Lower leg skin (tissue), 4 donors: ENCODE data around the gene SRSF1. TPM values are rescaled to one million over a fixed set of nuclear protein-coding genes. Genes with fewer than 3 reads are reported as not detected.

Source experiments
- DNase-seq, 2 donors: peaks; one replicate each; pipeline ENCODE4 v3.0.0-alpha.2; 2019; ENCODE audit warnings: low spot score in 2 of 2
- H3K4me3 ChIP-seq: fragments of 200-600 bp; sonication (generic); 2 replicates; pipeline ENCODE4 v1.5.1; 2017; ENCODE audit warnings: mild to moderate bottlenecking, low read depth; ENCODE audit not compliant: poor library complexity, severe bottlenecking
- POLR2A ChIP-seq, 2 donors: fragments of 450-650 bp; IDR thresholded peaks; one replicate each; pipeline ENCODE4 v1.6.1; 2016 to 2017; ENCODE audit warnings: antibody characterized with exemption in 2 of 2, mild to moderate bottlenecking in 1 of 2, moderate library complexity in 1 of 2
- WGBS, 2 donors: methylation state at CpG; one replicate each; pipeline ENCODE4 v1.1.5; 2018; 5-methylcytosine and 5-hydroxymethylcytosine counted together
- intact Hi-C: fragments of 100-400 bp; cut with DNase I; formaldehyde crosslinking; loops from one replicate; pipeline ENCODE4 v1.15.0; 2023; ENCODE audit warnings: low total_unique reads
- total RNA-seq, 4 donors: library from RNA; depleted of rRNA; stranded (reverse); fragments of >200 nt; gene quantifications; one replicate each; pipeline ENCODE4 v1.1.0, GENCODE V29; 2016
- TF ChIP-seq, protein P1 (sequence below), 3 donors: fragments of 450-650 bp; IDR thresholded peaks; one replicate each; pipeline ENCODE4 v1.5.1; 2016; ENCODE audit warnings: antibody characterized with exemption in 3 of 3, mild to moderate bottlenecking in 3 of 3, moderate library complexity in 2 of 3

SRSF1 gene
- total RNA-seq, 4 donors from 2014 or later = 82.3 to 128 (median 104) TPM

DNA sequence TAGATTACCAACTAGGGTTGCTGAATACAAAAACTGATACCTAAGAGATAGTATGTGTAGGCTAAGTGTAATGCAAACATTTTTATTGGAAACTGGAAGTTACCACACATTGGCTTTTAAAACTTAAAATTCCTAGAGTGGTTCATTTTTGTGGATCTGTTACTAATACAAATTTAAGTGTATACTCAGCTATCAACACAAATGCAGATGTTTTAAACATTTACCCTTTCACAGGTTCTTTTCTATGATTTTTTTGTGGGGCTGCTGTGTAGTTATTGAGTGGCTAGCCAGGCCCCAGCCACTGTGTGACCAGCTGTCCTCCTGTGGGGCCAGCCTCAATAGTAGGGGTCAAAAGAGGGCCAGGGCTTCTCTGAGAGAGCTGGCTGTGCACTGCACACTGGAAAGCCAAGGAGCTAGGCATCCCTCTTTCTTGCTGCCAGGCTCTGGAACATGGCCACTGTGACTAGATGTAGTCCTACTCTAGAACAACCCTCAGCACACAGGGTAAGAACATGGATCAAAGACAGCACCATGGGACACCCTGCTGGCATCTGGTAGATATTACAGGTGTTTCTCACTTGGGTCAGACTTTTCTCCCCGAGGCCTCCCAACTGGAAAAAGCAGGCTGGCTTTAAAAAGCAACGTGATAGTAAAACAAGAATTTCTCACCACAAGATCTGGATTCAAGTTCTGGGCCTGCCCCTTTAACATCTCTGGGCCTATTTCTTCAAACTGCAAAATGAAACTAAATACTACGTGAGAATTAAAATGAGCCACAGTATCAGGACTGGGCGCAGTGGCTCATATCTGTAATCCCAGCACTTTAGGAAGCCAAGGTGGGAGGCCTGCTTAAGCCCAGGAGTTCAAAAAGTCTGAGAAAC lies 11.7 kb downstream of the SRSF1 start:
- intact Hi-C loops = loop anchor here (5.0 kb wide), 1 partner anchor 133 kb away; no protein-coding TSS in a partner anchor
- DNase-seq = peak in 1 of 2 donors; percentile 62
- TF ChIP-seq, protein P1, sequence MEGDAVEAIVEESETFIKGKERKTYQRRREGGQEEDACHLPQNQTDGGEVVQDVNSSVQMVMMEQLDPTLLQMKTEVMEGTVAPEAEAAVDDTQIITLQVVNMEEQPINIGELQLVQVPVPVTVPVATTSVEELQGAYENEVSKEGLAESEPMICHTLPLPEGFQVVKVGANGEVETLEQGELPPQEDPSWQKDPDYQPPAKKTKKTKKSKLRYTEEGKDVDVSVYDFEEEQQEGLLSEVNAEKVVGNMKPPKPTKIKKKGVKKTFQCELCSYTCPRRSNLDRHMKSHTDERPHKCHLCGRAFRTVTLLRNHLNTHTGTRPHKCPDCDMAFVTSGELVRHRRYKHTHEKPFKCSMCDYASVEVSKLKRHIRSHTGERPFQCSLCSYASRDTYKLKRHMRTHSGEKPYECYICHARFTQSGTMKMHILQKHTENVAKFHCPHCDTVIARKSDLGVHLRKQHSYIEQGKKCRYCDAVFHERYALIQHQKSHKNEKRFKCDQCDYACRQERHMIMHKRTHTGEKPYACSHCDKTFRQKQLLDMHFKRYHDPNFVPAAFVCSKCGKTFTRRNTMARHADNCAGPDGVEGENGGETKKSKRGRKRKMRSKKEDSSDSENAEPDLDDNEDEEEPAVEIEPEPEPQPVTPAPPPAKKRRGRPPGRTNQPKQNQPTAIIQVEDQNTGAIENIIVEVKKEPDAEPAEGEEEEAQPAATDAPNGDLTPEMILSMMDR (IDR thresholded peaks at IDR 0.05) = no peak
- no peak for TF ChIP-seq POLR2A (IDR thresholded peaks at IDR 0.05)
- 28 to 31% methylated on average over 4 of the region's 4 CpGs for WGBS, 2 donors
- no peak overlapping the region for H3K4me3 ChIP-seq

DNA sequence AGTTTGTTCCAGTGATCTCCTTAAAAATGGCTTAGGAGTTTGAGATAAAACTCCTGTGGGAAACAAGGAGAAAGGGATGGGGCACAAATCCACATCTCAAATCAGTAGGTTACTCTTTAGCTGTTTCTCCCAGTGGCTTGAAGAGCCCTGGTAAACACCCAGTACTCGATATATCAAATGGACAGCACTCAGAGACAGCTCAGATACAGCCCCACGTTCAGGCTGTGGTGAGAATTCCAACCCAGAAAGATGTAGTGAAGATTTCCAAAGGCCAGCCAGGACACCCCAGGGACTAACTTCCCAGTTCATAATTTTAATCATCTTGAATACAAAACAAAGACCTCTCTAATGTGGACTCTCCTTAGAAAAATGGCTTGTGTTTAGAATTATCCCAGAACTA lies 12.6 kb downstream of the SRSF1 start:
- intact Hi-C loops = no loop called here
- no peak for TF ChIP-seq POLR2A (IDR thresholded peaks at IDR 0.05)
- TF ChIP-seq, protein P1 (IDR thresholded peaks at IDR 0.05) = no peak
- no peak overlapping the region for H3K4me3 ChIP-seq
- WGBS, 2 donors = 48 to 60% methylated on average over 2 of the region's 2 CpGs
- DNase-seq = no peak

DNA sequence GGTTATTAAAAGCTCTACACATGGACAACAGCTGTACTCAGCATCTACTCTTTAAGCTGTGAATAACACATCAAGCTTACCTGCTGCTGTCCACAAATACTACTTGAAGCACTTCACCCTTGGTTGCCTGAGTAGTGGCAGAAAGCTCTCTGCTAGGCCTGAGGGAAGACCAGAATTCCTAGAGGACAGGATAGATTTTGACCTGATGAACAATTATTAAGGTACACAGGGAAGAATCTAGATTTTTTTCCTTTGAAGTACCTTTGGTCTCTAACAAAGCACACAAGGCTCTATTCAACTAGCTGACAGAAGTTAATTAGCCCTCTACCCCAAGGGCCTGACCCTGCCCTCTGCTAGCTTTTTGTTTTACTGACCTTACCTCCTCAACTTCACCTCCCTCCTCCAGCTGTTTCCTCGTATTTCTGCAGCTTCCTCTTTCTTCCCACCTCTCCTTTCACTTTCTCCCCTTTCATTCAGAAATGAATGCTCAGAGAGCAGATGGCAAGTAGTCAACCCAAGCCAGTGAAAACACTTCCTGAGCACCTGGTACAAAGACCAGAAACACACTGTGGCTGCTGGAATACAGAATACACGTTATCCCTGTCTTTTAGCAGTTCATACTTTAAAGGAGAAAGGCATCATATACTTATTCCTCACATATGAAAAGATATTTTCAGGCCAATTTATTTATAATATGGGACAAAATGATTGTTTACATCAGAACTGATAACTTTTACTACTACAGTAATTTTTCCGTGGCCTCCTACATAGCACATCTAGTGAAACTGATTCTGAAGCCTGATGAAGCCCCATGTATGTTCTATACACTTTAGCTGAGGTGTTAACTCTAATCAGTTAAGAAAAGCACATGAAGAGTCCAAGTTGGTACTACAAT lies 13.3 kb downstream of the SRSF1 start:
- TF ChIP-seq, protein P1 (IDR thresholded peaks at IDR 0.05) = no peak
- TF ChIP-seq POLR2A (IDR thresholded peaks at IDR 0.05) = no peak
- no peak for DNase-seq
- intact Hi-C loops = no loop called here
- WGBS, 2 donors = 38 to 45% methylated on average over 3 of the region's 3 CpGs
- no peak overlapping the region for H3K4me3 ChIP-seq

DNA sequence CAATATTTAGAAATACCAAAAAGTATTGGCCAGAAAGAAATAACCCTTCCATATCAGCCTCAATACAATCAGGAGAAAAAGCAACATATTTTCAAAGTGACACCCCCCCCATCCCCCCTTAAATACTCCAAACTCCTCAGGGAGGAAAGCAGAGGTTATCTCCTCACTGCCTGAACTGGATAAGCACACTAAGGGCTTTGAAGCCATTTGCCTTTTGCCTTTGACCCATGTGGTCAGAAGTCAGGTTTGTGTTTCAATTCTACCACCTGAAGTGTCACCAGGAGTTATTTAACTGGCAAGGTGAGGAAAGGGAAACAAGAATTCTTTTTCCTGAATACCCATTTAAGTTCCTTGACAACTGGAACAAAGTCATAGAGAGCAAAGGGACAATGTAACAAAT lies 15.5 kb downstream of the SRSF1 start:
- TF ChIP-seq, protein P1 (IDR thresholded peaks at IDR 0.05) = no peak
- no peak for TF ChIP-seq POLR2A (IDR thresholded peaks at IDR 0.05)
- no peak for DNase-seq
- intact Hi-C loops = no loop called here
- H3K4me3 ChIP-seq = no peak overlapping the region

DNA sequence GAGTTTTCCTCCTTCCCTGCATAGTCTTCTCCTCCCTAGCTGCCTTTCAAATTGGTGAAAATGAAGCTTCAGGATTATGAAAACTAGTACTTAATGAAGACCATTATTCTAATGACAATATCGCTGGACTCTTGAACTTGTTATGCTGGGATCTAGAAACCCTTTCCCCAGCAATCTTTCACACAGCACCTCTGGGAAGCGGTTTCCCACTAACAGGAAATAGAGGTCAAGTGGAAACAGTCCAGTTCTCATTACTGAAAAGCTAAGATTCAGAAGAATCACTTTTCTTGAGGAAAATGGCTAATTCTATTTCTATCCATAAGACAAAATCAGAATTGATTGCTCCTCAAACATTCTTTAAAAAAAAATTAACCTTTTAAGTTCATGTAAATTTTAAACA lies 17.0 kb downstream of the SRSF1 start:
- intact Hi-C loops = no loop called here
- DNase-seq = no peak
- no peak overlapping the region for H3K4me3 ChIP-seq
- WGBS, 2 donors = 79 to 88% methylated on average over 2 of the region's 2 CpGs
- TF ChIP-seq POLR2A (IDR thresholded peaks at IDR 0.05) = no peak
- TF ChIP-seq, protein P1 (IDR thresholded peaks at IDR 0.05) = no peak
